Stomach smooth muscle (tissue), 2 donors: ENCODE measurements around the gene GTPBP2.
"Not testable (repeated sequence)": the region's sequence is repeated elsewhere in the genome, so short reads cannot be mapped to it uniquely, and the experiment has no call there.

ENCODE experiments used
- H3K27ac ChIP-seq: one replicate; pipeline ENCODE4 v1.7.0; 2013; ENCODE audit warnings: mild to moderate bottlenecking, low read length, inconsistent platforms
- H3K27me3 ChIP-seq, 2 donors: one replicate each; pipeline ENCODE4 v1.7.0; 2013; ENCODE audit warnings: low read length in 2 of 2; ENCODE audit not compliant: insufficient read depth in 2 of 2, control insufficient read depth in 1 of 2
- H3K36me3 ChIP-seq, 2 donors: one replicate each; pipeline ENCODE4 v1.7.0; 2013; ENCODE audit warnings: low read length in 2 of 2; ENCODE audit not compliant: control insufficient read depth in 2 of 2, insufficient read depth in 2 of 2
- H3K4me1 ChIP-seq: one replicate; pipeline ENCODE4 v1.7.0; 2013; ENCODE audit warnings: low read length; ENCODE audit not compliant: control insufficient read depth, insufficient read depth
- H3K4me3 ChIP-seq, 2 donors: one replicate each; pipeline ENCODE4 v1.7.0; 2013; ENCODE audit warnings: low read length in 2 of 2
- H3K9ac ChIP-seq, 2 donors: one replicate each; pipeline ENCODE4 v1.7.0; 2013; ENCODE audit warnings: low read length in 2 of 2, mild to moderate bottlenecking in 1 of 2
- H3K9me3 ChIP-seq, 2 donors: one replicate each; pipeline ENCODE4 v1.7.0; 2013; ENCODE audit warnings: low read length in 2 of 2; ENCODE audit not compliant: control insufficient read depth in 2 of 2
- donor health status: healthy.
- donor health status: Pancreatic carcinoma.

GTPBP2 gene

GRCh38 chr6:43670623-43670986, 41.5 kb upstream of the GTPBP2 start:
- Histone ChIP-seq H3K27ac (no peak overlapping the region), H3K9ac (no peak overlapping the region), H3K27me3 (no peaks in the 10 kb centered on the region), H3K4me1 (peaks cover 67% of the 10 kb centered on the region), H3K36me3 (peaks cover 30 to 32% of the 10 kb centered on the region in 2 donors), H3K9me3 (no peaks in the 10 kb centered on the region), H3K4me3 (no peak overlapping the region)

- Histone ChIP-seq H3K4me1 (peaks cover 67% of the 10 kb centered on the region), H3K27ac (peak overlapping the region; percentile 78), H3K9me3 (no peaks in the 10 kb centered on the region), H3K9ac (peak overlapping the region in 1 of 2 donors; percentile 14), H3K36me3 (peaks cover 27% of the 10 kb centered on the region in 2 donors), H3K27me3 (no peaks in the 10 kb centered on the region), H3K4me3 (no peak overlapping the region)
These were observed 41.0 kb upstream of the GTPBP2 start for GRCh38 chr6:43669922-43670622.

- H3K27me3 ChIP-seq = no peaks in the 10 kb centered on the region
- peaks cover 67% of the 10 kb centered on the region for H3K4me1 ChIP-seq
- H3K4me3 ChIP-seq = peak overlapping the region; percentile 11 to 22
- peaks cover 19% of the 10 kb centered on the region in 2 donors for H3K36me3 ChIP-seq
- H3K9me3 ChIP-seq = no peaks in the 10 kb centered on the region
- peak overlapping the region; percentile 30 to 36 for H3K9ac ChIP-seq
- H3K27ac ChIP-seq = peak overlapping the region; percentile 78
These were observed 40.2 kb upstream of the GTPBP2 start for GRCh38 chr6:43669050-43669921.

GRCh38 chr6:43668151-43669028, 39.3 kb upstream of the GTPBP2 start:
- H3K27me3 ChIP-seq = no peaks in the 10 kb centered on the region
- peaks cover 60% of the 10 kb centered on the region for H3K4me1 ChIP-seq
- H3K36me3 ChIP-seq = peaks cover 11 to 12% of the 10 kb centered on the region in 2 donors
- H3K9me3 ChIP-seq = no peaks in the 10 kb centered on the region
- peak overlapping the region; percentile 11 to 22 for H3K4me3 ChIP-seq
- peak overlapping the region; percentile 30 to 36 for H3K9ac ChIP-seq
- H3K27ac ChIP-seq = peak overlapping the region; percentile 78

GRCh38 chr6:43667245-43668150, 38.4 kb upstream of the GTPBP2 start:
- Histone ChIP-seq H3K4me3 (peak overlapping the region; percentile 23 to 66), H3K9me3 (no peaks in the 10 kb centered on the region), H3K4me1 (peaks cover 51% of the 10 kb centered on the region), H3K9ac (peak overlapping the region; percentile 36 to 47), H3K27ac (no peak overlapping the region), H3K27me3 (no peaks in the 10 kb centered on the region), H3K36me3 (peaks cover 9 to 11% of the 10 kb centered on the region in 2 donors)

GRCh38 chr6:43666196-43666920, 37.3 kb upstream of the GTPBP2 start:
- Histone ChIP-seq H3K4me3 (no peak overlapping the region), H3K9me3 (no peaks in the 10 kb centered on the region), H3K36me3 (peaks cover 5 to 8% of the 10 kb centered on the region in 2 donors), H3K27me3 (no peaks in the 10 kb centered on the region), H3K27ac (no peak overlapping the region), H3K9ac (no peak overlapping the region), H3K4me1 (peaks cover 40% of the 10 kb centered on the region)

- Histone ChIP-seq H3K27me3 (no peaks in the 10 kb centered on the region), H3K4me3 (no peak overlapping the region), H3K36me3 (peaks cover 0 to under 1% of the 10 kb centered on the region in 2 donors), H3K9ac (no peak overlapping the region), H3K27ac (no peak overlapping the region), H3K9me3 (no peaks in the 10 kb centered on the region), H3K4me1 (peaks cover 34% of the 10 kb centered on the region)
These were observed 36.3 kb upstream of the GTPBP2 start for GRCh38 chr6:43665376-43665775.

- not testable (repeated sequence) for H3K4me3 ChIP-seq, H3K36me3 ChIP-seq, H3K9ac ChIP-seq, H3K4me1 ChIP-seq, H3K27me3 ChIP-seq, H3K9me3 ChIP-seq, H3K27ac ChIP-seq
These were observed 33.9 kb upstream of the GTPBP2 start for GRCh38 chr6:43662948-43663347.

- Histone ChIP-seq H3K27ac (no peak overlapping the region), H3K9me3 (no peaks in the 10 kb centered on the region), H3K4me3 (no peak overlapping the region), H3K4me1 (no peaks in the 10 kb centered on the region), H3K27me3 (no peaks in the 10 kb centered on the region), H3K9ac (no peak overlapping the region), H3K36me3 (no peaks in the 10 kb centered on the region)
These were observed 29.1 kb upstream of the GTPBP2 start for GRCh38 chr6:43658161-43658560.
